SU-DHL-6 (cell line): Measurements from ENCODE around the gene ACMSD.

Experiments
- H2AFZ ChIP-seq: fragments of 200-600 bp; sonication (generic); 2 replicates; pipeline ENCODE4 v1.6.1; 2014; ENCODE audit warnings: low read depth, mild to moderate bottlenecking, moderate library complexity, mixed read lengths, antibody characterized with exemption, low read length; ENCODE audit not compliant: severe bottlenecking
- H3F3A ChIP-seq: fragments of 200-600 bp; shearing (Covaris generic); 2 replicates; pipeline ENCODE4 v1.6.0; 2016; ENCODE audit warnings: antibody characterized with exemption, mild to moderate bottlenecking; ENCODE audit not compliant: insufficient read depth
- H3K27ac ChIP-seq: fragments of 200-600 bp; sonication (generic); 2 replicates; pipeline ENCODE4 v1.5.1; 2016; ENCODE audit warnings: low read depth, mild to moderate bottlenecking, low read length, moderate library complexity, mixed read lengths
- H3K27me3 ChIP-seq: fragments of 200-600 bp; sonication (generic), shearing (Covaris generic); 2 replicates; pipeline ENCODE4 v1.6.0; 2014; ENCODE audit warnings: mild to moderate bottlenecking, low read length
- H3K36me3 ChIP-seq: fragments of 200-600 bp; sonication (generic); 2 replicates; pipeline ENCODE4 v1.6.1; 2014; ENCODE audit warnings: mild to moderate bottlenecking, low read length, mixed read lengths
- H3K4me2 ChIP-seq: fragments of 300-600, 200-600 bp; shearing (Covaris generic), sonication (generic); 2 replicates; pipeline ENCODE4 v1.6.0; 2014; ENCODE audit warnings: low read length, low read depth, mild to moderate bottlenecking; ENCODE audit not compliant: poor library complexity, severe bottlenecking
- H3K4me3 ChIP-seq: fragments of 200-600 bp; sonication (generic); 2 replicates; pipeline ENCODE4 v1.5.1; 2014; ENCODE audit warnings: antibody characterized with exemption, low read length, mild to moderate bottlenecking, mixed read lengths; ENCODE audit not compliant: insufficient read depth, poor library complexity, severe bottlenecking
- H3K79me2 ChIP-seq: fragments of 200-600 bp; sonication (generic); 2 replicates; pipeline ENCODE4 v1.6.1; 2014; ENCODE audit warnings: mild to moderate bottlenecking, low read length, moderate library complexity; ENCODE audit not compliant: insufficient read depth
- H3K9ac ChIP-seq: fragments of 200-600 bp; sonication (generic); 2 replicates; pipeline ENCODE4 v1.7.0; 2014; ENCODE audit warnings: mild to moderate bottlenecking, low read length
- H3K9me2 ChIP-seq: fragments of 200-600 bp; sonication (generic); replicated peaks from 2 replicates; pipeline ENCODE4 v1.6.1; 2014; ENCODE audit warnings: low read length; ENCODE audit not compliant: insufficient read depth
- H3K9me3 ChIP-seq: fragments of 200-600 bp; sonication (generic); 2 replicates; pipeline ENCODE4 v1.6.1; 2014; ENCODE audit warnings: low read length, mixed read lengths; ENCODE audit not compliant: insufficient read depth
- H4K20me1 ChIP-seq: fragments of 200-600 bp; sonication (generic); 2 replicates; pipeline ENCODE4 v1.6.1; 2014; ENCODE audit warnings: low read depth, mild to moderate bottlenecking, antibody characterized with exemption, low read length, moderate library complexity, mixed read lengths
- CTCF ChIP-seq: fragments of 200-600 bp; sonication (generic); IDR thresholded peaks from one replicate; pipeline ENCODE4 v1.5.1; 2017; ENCODE audit warnings: antibody characterized with exemption, mild to moderate bottlenecking, low read length, moderate library complexity; ENCODE audit not compliant: insufficient read depth, poor library complexity, severe bottlenecking
- EZH2phosphoT487 ChIP-seq: fragments of 200-600 bp; sonication (generic), shearing (Covaris generic); conservative IDR thresholded peaks from 2 replicates; pipeline ENCODE4 v1.6.1; 2018; ENCODE audit warnings: mild to moderate bottlenecking, antibody characterized with exemption, low read length, moderate library complexity, mixed read lengths

The ACMSD gene

GRCh38 chr2:134949981-134950708 lies 111.7 kb downstream of the ACMSD start:
- H3K36me3 ChIP-seq, result peaks cover 73% of the 10 kb centered on the region

GRCh38 chr2:134950886-134951285 lies 112.5 kb downstream of the ACMSD start:
- no peak overlapping the region for H3K4me2 ChIP-seq
- peaks cover 80% of the 10 kb centered on the region for H3K36me3 ChIP-seq
- peaks cover 3% of the 10 kb centered on the region for H3K79me2 ChIP-seq
- no peak overlapping the region for H3K4me3 ChIP-seq
- H4K20me1 ChIP-seq, result peaks cover 23% of the 10 kb centered on the region; the same call in 1 of the 2 replicates
- TF ChIP-seq CTCF (no peak), EZH2phosphoT487 (no peak)
- no peak overlapping the region for H3K27ac ChIP-seq
- H3K27me3 ChIP-seq, result no peaks in the 10 kb centered on the region
- no peaks in the 10 kb centered on the region for H3K9me3 ChIP-seq
- H2AFZ ChIP-seq, result no peak overlapping the region
- no peaks in the 10 kb centered on the region for H3K9me2 ChIP-seq
- H3F3A ChIP-seq, result no peaks in the 10 kb centered on the region; the same call in 1 of the 2 replicates
- no peak overlapping the region for H3K9ac ChIP-seq

More at GRCh38 chr2:134949981-134950708, 111.7 kb downstream of the ACMSD start:
- Histone ChIP-seq H3K9me3 (no peaks in the 10 kb centered on the region), H4K20me1 (peaks cover 23% of the 10 kb centered on the region; the same call in 1 of the 2 replicates), H3K4me2 (no peak overlapping the region), H3K9ac (no peak overlapping the region), H3K4me3 (no peak overlapping the region), H3K27ac (no peak overlapping the region), H2AFZ (no peak overlapping the region), H3K9me2 (no peaks in the 10 kb centered on the region), H3K79me2 (peaks cover 6% of the 10 kb centered on the region), H3K27me3 (no peaks in the 10 kb centered on the region), H3F3A (no peaks in the 10 kb centered on the region; the same call in 1 of the 2 replicates)
- TF ChIP-seq EZH2phosphoT487, result no peak
- no peak for TF ChIP-seq CTCF
